SIG-M5 treated with dmso at 0.1 percent for 504 hours (cell line): ENCODE results near the gene PRM2.
"Not testable (repeated sequence)": the region's sequence is repeated elsewhere in the genome, so short reads cannot be mapped to it uniquely, and the experiment has no call there.

Source experiments
- DNase-seq: peaks from one replicate; lab custom pipeline; 2025; ENCODE audit not compliant: unreplicated experiment; lab: John Stamatoyannopoulos, UW

PRM2 gene

GRCh38 chr16:11307639-11308492 is 31.6 kb upstream of the PRM2 start:
- DNase-seq = no peak

GRCh38 chr16:11306997-11307638 is 30.8 kb upstream of the PRM2 start:
- peak; percentile 96 for DNase-seq

GRCh38 chr16:11306381-11306780 is 30.1 kb upstream of the PRM2 start:
- DNase-seq = no peak

GRCh38 chr16:11303405-11304138 is 27.3 kb upstream of the PRM2 start:
- peak; percentile 39 for DNase-seq

- DNase-seq = no peak
Observed at GRCh38 chr16:11302977-11303376, 26.7 kb upstream of the PRM2 start.

- no peak for DNase-seq
Observed at GRCh38 chr16:11301645-11302501, 25.6 kb upstream of the PRM2 start.

DNA sequence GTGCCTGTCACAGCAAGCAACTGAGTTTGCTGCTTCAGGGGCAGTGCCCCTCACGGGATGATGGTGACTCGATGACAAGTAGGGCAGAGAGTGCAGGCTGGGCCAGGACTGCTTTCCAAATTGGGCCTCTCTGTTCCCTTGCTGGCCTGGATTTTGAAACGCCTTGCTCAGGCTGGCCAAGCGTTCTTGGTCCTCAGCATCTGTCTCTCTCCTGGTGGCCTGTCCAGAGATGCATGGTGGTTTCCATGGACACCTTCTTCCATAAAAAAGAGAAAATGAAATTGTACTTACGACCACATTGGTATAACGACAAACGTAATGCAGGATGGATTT is 24.2 kb upstream of the PRM2 start:
- no peak for DNase-seq

GRCh38 chr16:11299865-11300559 is 23.7 kb upstream of the PRM2 start:
- no peak for DNase-seq

DNA sequence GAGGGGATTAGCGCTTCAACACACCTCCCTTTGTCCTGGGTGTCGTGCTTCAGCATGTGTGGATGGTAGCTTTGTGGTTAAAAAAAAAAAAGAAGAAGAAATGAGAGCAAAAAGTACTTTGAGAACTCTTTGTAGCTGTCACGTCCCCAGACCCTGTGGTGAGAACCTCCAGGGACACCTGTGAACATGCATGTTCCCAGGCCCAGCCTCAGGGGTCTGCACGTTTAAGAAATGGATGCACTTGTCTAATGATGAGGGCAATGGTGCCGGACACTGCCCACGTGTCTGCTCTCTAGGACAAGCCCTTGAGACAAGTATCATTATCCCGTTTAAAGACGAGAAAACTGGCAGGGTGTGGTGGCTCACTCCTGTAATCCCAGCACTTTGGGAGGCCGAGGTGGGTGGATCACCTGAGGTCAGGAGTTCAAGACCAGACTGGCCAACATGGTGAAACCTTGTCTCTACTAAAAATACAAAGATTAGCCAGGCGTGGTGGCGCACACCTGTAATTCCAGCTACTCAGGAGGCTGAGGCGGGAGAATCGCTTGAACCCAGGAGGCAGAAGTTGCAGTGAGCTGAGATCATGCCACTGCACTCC is 22.8 kb upstream of the PRM2 start:
- not testable (repeated sequence) for DNase-seq

- DNase-seq = no peak
Observed at GRCh38 chr16:11298143-11298900, 22.0 kb upstream of the PRM2 start.

DNA sequence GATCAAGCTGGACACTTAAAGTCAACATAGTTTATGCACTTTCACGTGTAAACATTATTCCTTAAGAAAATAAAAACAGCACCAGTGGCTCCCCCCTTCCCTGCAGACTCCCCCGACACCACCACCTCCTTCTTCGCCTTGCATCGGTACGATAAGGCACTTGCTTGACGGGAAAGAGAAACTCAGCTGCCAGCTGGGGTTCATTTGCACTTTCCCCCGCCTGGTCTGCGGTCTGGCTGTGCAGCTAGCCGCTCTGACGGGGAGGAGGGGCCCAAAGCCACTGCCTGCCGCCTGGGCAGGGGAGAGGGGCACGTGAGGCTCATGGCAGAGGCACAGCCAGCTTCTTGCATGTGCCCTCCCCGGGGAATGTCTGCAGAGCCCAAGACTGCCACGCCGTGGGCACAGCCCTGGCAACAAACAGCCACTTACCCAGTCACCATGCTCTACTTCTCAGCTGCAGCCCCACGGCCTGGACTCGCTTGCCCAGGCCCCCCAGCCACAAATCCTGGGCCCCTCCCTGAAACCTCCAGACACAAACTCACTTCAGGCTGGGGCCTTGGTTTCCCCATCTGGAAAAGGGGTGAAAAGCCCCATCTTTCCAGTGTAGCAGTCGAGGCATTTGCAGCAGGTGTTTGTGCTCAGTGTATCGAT is 21.3 kb upstream of the PRM2 start:
- DNase-seq = peak; percentile 20

DNA sequence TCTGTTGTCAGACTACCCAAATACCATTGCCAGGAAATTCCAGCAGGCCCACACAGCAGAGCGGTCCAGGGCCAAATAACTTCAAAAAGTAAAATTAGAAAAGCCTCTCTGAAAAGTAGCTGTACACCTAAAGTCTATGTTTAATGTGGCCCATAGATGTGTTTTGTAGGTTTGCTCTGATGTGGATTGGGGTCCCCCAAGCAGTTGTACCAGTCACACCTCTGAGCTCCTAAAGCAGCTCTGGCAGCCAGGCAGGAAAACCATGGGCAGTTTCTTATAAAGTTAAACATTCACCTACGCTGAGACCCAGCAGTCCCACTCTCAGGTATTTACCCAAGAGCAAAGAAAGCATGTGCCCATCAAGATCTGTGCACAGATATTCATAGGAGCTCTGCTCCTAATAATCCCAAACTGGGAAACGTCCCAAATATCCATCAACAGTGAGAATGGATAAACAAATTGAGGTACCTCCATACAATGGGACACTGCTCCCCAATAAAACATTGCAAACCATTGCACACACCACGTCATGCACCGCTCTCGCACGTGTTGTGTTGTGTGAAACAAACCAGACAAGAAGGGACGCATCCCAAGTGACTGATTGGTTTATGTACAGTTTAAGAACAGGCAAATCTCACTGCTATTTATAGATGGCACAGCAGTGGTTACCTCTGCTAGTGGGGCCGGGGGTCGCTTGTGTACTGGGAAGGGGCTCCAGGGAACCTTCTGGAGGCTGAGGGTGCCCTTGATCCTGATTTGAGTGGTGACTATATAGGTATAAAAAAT is 20.6 kb upstream of the PRM2 start:
- no peak for DNase-seq

- DNase-seq = no peak
Observed at GRCh38 chr16:11296351-11296705, 20.0 kb upstream of the PRM2 start.

GRCh38 chr16:11295672-11296071 is 19.4 kb upstream of the PRM2 start:
- DNase-seq = no peak

DNA sequence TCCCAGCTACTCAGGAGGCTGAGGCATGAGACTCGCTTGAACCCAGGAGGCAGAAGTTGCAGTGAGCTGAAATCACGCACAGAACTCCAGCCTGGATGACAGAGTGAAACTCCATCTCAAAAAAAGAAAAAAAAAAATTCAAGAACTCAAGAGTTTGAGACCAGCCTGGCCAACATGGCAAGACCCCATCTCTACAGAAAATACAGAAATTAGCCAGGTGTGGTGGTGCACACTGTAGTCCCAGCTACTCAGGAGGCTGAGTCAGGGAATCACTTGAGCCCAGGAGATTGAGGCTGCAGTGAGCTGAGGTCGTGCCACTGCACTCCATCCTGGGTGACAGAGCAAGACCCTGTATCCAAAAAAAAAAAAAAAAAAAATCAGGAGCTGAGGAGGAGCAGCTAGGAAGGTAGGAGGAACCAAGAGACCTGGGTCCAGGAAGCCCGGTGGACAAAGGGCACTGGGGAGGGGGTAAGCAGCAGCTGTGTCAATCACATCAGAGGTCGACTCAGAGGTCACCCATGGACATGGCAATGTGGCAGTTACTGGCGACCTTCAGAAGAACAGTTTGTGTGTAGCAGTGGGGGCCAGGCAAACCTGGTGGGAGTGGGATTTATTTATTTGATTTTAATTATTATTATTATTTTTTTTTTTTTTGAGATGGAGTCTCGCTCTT is 15.9 kb upstream of the PRM2 start:
- DNase-seq = no peak

DNA sequence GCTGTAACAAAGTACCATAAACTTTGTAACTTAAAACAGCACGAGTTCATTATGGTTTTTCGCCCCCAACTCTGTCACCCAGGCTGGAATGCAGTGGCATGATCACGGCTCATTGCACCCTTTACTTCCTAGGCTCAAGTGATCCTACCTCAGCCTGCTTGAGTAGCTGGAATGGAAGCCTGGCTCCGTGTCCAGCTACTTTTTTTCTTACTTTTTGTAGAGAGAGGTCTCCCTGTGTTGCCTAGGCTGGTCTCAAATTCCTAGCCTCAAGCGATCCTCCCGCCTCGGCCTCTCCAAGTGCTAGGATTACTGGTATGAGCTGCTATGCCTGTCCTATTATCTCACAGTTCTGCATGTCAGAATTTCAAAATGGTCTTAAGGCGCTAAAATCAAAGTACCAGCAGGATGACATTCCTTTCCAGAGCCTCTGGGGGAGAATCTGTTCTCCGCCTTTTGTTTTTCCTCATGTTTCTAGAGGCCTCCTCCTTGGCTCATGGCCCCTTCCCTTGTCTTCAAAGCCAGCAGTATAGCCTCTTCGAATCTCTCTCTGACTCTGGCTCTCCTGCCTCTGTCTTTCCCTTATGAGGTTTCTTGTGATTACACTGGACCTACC is 14.9 kb upstream of the PRM2 start:
- DNase-seq = no peak
